ENCODE data around the gene SPTBN4. TPM values are rescaled to one million over a fixed set of nuclear protein-coding genes. Genes with fewer than 3 reads are reported as not detected.

The SPTBN4 gene
- polyA plus RNA-seq, 1 donor from 2014 or later = 12.7 TPM

- Histone ChIP-seq H3K4me3 (ENCODE audit: low read length) (no peak overlapping the region), H3K27me3 (ENCODE audit: insufficient read depth, low read depth, low read length) (no peaks in the 10 kb centered on the region), H3F3A (ENCODE audit: insufficient read depth, low read length, poor library complexity, severe bottlenecking) (no peaks in the 10 kb centered on the region), H3K9me2 (ENCODE audit: insufficient read depth, low read length) (no peaks in the 10 kb centered on the region), H3K27ac (ENCODE audit: low read length) (no peak overlapping the region), H4K20me1 (ENCODE audit: insufficient read depth) (no peaks in the 10 kb centered on the region), H2AFZ (ENCODE audit: low read depth, low read length) (no peak overlapping the region), H3K79me2 (replicated peaks; ENCODE audit: insufficient read depth, low read length) (no peaks in the 10 kb centered on the region), H3K4me2 (ENCODE audit: low read length) (no peak overlapping the region), H3K9ac (ENCODE audit: low read length) (no peak overlapping the region), H3K9me3 (ENCODE audit: low read length) (no peaks in the 10 kb centered on the region), H3K36me3 (ENCODE audit: insufficient read depth, low read length) (no peaks in the 10 kb centered on the region)
- TF ChIP-seq RAD21 (conservative IDR thresholded peaks at IDR 0.05) = no peak
- no peak for TF ChIP-seq EP300 (conservative IDR thresholded peaks at IDR 0.05; ENCODE audit: poor library complexity, severe bottlenecking)
- no peak for TF ChIP-seq SMC3 (conservative IDR thresholded peaks at IDR 0.05; ENCODE audit: poor library complexity)
- no peak for TF ChIP-seq POLR2AphosphoS5 (IDR thresholded peaks at IDR 0.05)
- TF ChIP-seq MXI1 (conservative IDR thresholded peaks at IDR 0.05; ENCODE audit: poor library complexity, severe bottlenecking) = no peak
- no peak for TF ChIP-seq EZH2 (IDR thresholded peaks at IDR 0.05; ENCODE audit: borderline replicate concordance, insufficient read depth, low read length, poor library complexity, severe bottlenecking)
- TF ChIP-seq CTCF (IDR thresholded peaks at IDR 0.05; ENCODE audit: poor library complexity, severe bottlenecking) = no peak
- no peak for TF ChIP-seq REST (IDR thresholded peaks at IDR 0.05; ENCODE audit: borderline replicate concordance)
- no peak for TF ChIP-seq TAF1 (IDR thresholded peaks at IDR 0.05; ENCODE audit: low read depth)
Measured at GRCh38 chr19:40619333-40620160, 152.7 kb downstream of the SPTBN4 start.

DNA sequence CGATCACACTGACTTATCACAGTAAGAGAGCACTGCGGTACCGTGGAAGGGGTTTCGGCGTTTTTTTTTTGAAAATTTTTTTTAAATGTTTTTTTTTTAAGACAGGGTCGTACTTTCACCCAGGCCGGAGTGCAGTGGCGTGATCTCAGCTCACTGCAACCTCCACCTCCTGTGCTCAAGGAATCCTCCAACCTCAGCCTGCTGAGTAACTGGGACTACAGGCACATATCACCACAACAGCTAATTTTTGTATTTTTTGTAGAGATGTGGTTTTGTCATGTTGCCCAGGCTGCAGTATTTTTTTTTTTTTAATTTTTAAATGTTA, 153.3 kb downstream of the SPTBN4 start:
- no peaks in the 10 kb centered on the region for H4K20me1 ChIP-seq (ENCODE audit: insufficient read depth)
- no peak overlapping the region for H3K27ac ChIP-seq (ENCODE audit: low read length)
- no peaks in the 10 kb centered on the region for H3K9me3 ChIP-seq (ENCODE audit: low read length)
- H3K4me2 ChIP-seq (ENCODE audit: low read length) = no peak overlapping the region
- no peaks in the 10 kb centered on the region for H3K79me2 ChIP-seq (replicated peaks; ENCODE audit: insufficient read depth, low read length)
- no peak overlapping the region for H3K9ac ChIP-seq (ENCODE audit: low read length)
- no peak overlapping the region for H3K4me3 ChIP-seq (ENCODE audit: low read length)
- H3F3A ChIP-seq (ENCODE audit: insufficient read depth, low read length, poor library complexity, severe bottlenecking) = no peaks in the 10 kb centered on the region
- H2AFZ ChIP-seq (ENCODE audit: low read depth, low read length) = no peak overlapping the region
- no peaks in the 10 kb centered on the region for H3K36me3 ChIP-seq (ENCODE audit: insufficient read depth, low read length)
- no peaks in the 10 kb centered on the region for H3K9me2 ChIP-seq (ENCODE audit: insufficient read depth, low read length)
- TF ChIP-seq MXI1 (conservative IDR thresholded peaks at IDR 0.05; ENCODE audit: poor library complexity, severe bottlenecking) (no peak), RAD21 (conservative IDR thresholded peaks at IDR 0.05) (no peak), TAF1 (IDR thresholded peaks at IDR 0.05; ENCODE audit: low read depth) (no peak), REST (IDR thresholded peaks at IDR 0.05; ENCODE audit: borderline replicate concordance) (no peak), EZH2 (IDR thresholded peaks at IDR 0.05; ENCODE audit: borderline replicate concordance, insufficient read depth, low read length, poor library complexity, severe bottlenecking) (no peak), SMC3 (conservative IDR thresholded peaks at IDR 0.05; ENCODE audit: poor library complexity) (no peak)
- H3K27me3 ChIP-seq (ENCODE audit: insufficient read depth, low read depth, low read length) = no peaks in the 10 kb centered on the region

Measured in neural cell (in vitro differentiated cells).